ENCODE data around the gene ARID5A.
"Not testable (repeated sequence)": the region's sequence is repeated elsewhere in the genome, so short reads cannot be mapped to it uniquely, and the experiment has no call there.

ARID5A gene

DNA sequence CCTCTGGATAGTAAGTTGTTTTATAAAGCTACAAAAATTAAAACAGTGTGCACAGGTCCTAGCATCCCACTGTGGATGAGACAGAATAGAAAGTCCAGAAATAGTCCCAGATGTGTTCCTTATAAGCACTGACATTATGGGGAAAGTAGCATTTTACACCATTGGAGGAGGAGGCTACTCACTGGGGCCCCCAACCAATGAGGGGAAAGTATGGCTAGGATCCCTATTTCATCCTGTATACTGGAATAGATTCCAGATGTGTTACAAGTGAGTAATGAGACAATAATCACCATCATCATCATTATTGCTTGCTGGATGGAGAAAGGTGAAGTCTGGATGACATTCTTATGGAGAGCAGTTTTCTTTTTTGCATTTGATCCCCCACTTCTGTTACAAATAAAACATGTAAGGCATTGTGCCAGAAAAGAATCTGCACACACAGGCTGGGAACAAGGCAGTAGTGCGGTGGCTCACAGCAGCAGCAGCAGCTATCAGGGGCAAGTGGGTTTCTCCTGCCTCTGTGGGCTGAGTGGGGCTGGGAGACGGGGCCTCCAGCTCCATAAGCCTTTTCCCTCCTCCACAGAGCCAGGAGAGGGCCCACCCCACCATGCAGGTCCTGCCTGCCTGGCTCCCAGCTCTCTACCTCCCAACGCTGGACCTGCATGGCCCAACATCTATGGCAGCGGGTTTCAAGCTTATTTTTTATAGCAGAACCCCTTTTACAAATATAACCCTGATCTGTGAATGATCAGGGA, 5.0 kb downstream of the ARID5A start:
- DNase-seq, result no peak

GRCh38 chr2:96542357-96542977, 5.9 kb downstream of the ARID5A start:
- DNase-seq, result no peak

DNA sequence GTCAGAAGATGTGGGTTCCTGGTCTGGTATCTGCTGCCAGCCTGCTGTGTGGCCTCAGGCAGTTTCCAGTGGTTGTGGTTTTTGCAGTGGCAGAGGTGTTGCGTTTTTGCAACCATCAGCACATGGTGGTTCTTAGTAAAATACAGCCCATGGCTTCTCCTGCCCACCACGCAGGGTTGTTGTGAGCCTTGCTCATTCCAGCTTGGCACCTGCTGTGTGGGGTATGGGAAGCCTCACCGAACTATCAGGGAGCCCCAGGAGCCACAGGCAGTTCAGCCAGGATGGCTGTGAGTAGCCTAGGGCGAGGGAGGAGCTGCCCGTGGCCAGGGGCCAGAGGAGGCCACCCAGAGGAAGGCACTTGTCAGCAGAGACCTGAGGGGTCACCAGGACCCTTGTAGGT, 9.8 kb downstream of the ARID5A start:
- no peak for DNase-seq

GRCh38 chr2:96546797-96547196, 10.2 kb downstream of the ARID5A start:
- no peak for DNase-seq

GRCh38 chr2:96547203-96547641, 10.7 kb downstream of the ARID5A start:
- DNase-seq, result no peak

GRCh38 chr2:96547731-96548171, 11.2 kb downstream of the ARID5A start:
- DNase-seq, result no peak

DNA sequence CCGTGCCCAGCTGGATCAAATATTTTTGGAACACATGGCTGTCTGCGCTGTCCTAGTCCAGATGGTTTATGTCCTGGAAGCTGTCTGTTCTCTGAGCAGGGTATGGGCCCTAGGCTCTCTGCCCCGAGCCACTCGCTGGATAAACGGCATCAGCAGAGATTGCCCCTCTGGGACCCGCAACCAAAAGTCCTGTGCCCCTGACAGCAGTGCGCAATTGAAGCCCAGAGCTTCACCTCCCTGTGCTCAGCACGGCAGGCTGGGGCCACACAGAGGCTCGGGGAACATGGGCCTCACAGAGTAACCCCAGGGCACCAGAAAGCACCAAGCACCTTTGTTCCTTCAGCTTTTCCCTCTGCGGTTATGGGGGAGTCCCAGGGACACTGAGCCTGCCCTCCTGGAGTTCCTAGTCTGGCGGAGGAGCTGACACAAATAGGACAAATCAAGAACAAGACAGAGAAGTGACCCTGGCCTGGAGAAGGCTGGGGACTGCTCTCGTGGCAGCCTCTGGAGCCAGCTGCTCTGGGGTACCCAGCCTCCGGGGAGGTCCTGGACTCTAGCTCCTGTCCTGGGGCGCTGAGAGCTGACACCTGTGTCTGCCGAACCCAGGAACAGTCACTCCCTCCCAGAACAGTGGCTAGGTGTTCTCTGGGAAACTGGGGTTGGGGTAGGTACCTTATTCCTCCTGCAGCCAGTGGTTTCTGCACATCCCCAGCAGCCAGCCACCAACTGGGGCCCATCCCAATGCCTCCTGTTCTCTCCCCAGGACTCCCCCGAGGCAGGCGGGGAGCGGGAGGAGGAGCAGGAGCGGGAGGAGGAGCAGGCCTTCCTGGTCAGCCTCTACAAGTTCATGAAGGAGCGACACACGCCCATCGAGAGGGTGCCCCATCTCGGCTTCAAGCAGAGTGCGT, 12.3 kb downstream of the ARID5A start:
- no peak for DNase-seq

DNA sequence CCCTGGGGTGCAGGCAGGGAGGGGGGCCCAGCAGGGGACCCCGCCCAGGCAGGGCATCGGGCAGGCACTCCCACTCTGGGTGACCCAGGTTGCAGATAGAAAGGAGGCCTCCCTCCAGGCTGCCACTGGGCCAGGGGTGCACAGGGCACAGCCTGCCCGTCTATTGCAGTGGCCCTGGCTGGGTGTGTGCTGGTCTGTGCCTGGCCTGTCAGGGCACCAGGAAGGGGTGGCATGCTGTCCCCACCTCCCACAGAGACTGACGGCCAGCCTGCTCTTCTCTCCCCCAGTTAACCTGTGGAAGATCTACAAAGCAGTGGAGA, 12.9 kb downstream of the ARID5A start:
- DNase-seq, result no peak

GRCh38 chr2:96549967-96550786, 13.6 kb downstream of the ARID5A start:
- no peak for DNase-seq

DNA sequence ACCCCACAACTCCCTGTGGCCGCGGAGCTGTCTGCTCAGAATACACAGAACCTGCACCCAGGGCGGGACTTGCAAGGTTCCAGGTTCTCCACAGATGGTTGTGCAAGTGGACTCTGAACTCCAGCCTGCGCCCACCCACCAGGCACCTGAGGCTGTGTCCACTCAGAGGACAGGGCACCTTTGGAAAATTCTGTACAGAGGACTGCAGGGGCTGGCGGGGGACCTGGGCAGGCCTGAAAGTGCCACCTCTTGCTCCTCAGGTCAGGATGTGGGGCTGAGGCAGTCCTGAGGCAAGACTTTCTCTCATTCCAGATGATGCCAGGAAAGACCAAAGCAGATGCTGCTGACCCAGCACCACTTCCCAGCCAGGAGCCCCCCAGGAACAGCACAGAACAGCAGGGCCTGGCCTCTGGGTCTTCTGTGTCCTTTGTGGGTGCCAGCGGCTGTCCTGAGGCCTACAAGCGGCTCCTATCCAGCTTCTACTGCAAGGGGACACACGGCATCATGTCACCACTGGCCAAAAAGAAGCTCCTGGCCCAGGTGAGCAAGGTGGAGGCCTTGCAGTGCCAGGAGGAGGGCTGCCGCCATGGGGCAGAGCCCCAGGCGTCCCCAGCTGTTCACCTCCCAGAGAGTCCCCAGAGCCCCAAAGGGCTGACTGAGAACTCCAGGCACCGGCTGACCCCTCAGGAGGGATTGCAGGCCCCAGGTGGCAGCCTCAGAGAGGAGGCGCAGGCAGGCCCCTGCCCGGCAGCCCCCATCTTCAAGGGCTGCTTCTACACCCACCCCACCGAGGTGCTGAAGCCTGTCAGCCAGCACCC, 14.4 kb downstream of the ARID5A start:
- DNase-seq, result no peak

- no peak for DNase-seq
Measured at GRCh38 chr2:96551605-96552314, 15.2 kb downstream of the ARID5A start.

DNA sequence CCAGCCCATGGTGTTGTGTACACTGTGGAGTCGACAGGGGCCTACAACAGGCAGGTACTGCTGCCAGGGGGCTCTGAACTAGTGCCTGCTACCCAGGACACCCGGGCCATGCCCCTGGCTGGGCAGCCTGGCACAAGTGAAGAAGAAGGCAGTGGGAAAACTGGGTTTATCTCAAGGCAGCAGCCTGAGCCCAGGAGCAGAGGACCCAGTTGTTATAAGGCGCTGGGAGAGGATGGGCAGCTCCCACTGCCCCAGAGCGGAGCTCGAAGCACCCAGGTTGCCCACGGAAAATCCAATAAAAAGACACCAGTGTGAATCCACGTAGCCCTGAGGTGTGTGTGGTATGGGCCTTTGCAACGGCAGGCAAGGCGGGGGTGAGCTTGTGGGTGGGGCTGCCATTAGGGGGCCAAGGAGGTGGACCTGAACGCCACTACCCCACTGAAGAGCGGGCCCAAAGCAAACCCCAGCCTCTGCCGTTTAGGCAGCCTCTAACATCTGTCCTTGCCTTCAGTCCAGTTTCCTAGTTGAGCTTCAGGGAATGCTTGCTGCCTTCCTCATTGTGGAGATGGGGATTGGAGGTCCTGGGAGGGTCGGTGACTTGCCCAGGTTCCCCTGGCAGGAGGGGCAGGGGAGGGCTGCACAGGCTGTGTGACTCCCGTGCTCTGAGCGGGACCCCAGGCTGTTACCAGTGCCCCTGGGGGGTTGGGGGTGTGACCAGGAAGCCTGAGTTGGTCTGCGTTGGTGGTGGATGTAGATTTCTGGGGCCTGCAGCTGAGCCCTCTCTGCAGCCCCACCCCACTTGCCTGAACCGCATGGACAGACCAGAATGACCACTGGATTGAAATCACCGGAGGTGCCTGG, 16.0 kb downstream of the ARID5A start:
- no peak for DNase-seq

GRCh38 chr2:96553176-96553956, 16.8 kb downstream of the ARID5A start:
- DNase-seq, result no peak

GRCh38 chr2:96553957-96554292, 17.4 kb downstream of the ARID5A start:
- not testable (repeated sequence) for DNase-seq

GRCh38 chr2:96554293-96555145, 18.0 kb downstream of the ARID5A start:
- DNase-seq, result peak; percentile 67

- no peak for DNase-seq
Measured at GRCh38 chr2:96555146-96555610, 18.6 kb downstream of the ARID5A start.

DNA sequence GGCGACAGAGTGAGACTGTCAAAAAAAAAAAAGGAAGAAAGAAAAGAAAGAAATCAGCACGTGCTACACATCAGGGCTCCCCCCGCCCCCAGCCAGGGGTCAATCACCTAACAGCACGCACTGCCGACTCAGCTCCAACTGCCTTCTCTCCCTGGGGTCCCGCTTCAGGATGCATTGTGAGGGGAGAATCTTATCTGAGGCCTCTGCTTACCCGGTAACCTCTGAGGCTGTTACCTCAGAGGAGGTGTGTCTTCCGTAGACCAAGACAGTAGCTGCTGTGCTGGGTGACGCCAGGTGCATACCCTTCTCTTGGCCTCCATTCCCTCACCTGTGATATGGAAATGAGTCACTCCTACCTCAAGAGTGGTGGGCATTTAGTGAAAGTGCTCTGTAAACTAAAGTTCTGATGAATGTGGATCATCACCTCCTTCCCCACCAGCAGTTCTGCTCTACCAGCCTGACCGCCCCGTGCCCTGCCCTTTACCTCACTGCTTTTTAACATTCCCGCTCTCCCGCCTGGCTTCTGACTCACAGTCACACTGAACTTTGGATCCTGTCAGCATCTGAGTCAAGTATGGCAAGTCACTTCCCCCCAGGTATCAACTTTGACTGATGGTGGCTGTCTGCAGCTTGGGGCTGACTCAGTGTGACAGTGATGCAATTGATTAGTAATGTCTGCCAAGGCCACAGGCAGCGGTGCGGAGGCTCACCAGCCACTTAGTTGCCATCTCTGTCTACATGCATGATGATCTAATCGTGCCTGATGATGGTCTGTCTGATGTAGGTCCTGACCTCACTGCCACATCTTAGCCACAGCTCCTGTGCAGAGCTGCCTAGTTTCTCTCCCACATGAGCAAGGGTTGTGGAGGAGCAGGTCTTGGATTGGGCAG, 20.1 kb downstream of the ARID5A start:
- peak; percentile 71 for DNase-seq

Measured in stimulated activated CD4-positive, alpha-beta T cell treated with anti-CD3 and anti-CD28 coated beads, Interleukin-4, amount 100 ng/mL, for 24 hours (primary cell).